ENCODE data around the gene CCNJL.

CCNJL gene

GRCh38 chr5:160290751-160291150 is 21.6 kb downstream of the CCNJL start:
- no peak for DNase-seq (ENCODE audit: low read depth, low spot score)

- DNase-seq (ENCODE audit: low read depth, low spot score) = no peak
Observed at GRCh38 chr5:160289721-160290120, 22.6 kb downstream of the CCNJL start.

GRCh38 chr5:160289356-160289651 is 23.1 kb downstream of the CCNJL start:
- DNase-seq (ENCODE audit: low read depth, low spot score) = no peak

GRCh38 chr5:160287378-160288051 is 24.8 kb downstream of the CCNJL start:
- no peak for DNase-seq (ENCODE audit: low read depth, low spot score)

GRCh38 chr5:160286947-160287346 is 25.4 kb downstream of the CCNJL start:
- no peak for DNase-seq (ENCODE audit: low read depth, low spot score)

- DNase-seq (ENCODE audit: low read depth, low spot score) = no peak
Observed at GRCh38 chr5:160285316-160285715, 27.0 kb downstream of the CCNJL start.

- no peak for DNase-seq (ENCODE audit: low read depth, low spot score)
Observed at GRCh38 chr5:160284291-160284873, 28.0 kb downstream of the CCNJL start.

- no peak for DNase-seq (ENCODE audit: low read depth, low spot score)
Observed at GRCh38 chr5:160281275-160281674, 31.1 kb downstream of the CCNJL start.

GRCh38 chr5:160280384-160281095 is 31.8 kb downstream of the CCNJL start:
- no peak for DNase-seq (ENCODE audit: low read depth, low spot score)

GRCh38 chr5:160278343-160278742 is 34.0 kb downstream of the CCNJL start:
- DNase-seq (ENCODE audit: low read depth, low spot score) = no peak

- no peak for DNase-seq (ENCODE audit: low read depth, low spot score)
Observed at GRCh38 chr5:160274483-160274931, 37.9 kb downstream of the CCNJL start.

- no peak for DNase-seq (ENCODE audit: low read depth, low spot score)
Observed at GRCh38 chr5:160272889-160273288, 39.5 kb downstream of the CCNJL start.

- DNase-seq (ENCODE audit: low read depth, low spot score) = no peak
Observed at GRCh38 chr5:160272264-160272663, 40.1 kb downstream of the CCNJL start.

GRCh38 chr5:160271836-160272235 is 40.5 kb downstream of the CCNJL start:
- DNase-seq (ENCODE audit: low read depth, low spot score) = no peak

GRCh38 chr5:160271396-160271795 is 41.0 kb downstream of the CCNJL start:
- DNase-seq (ENCODE audit: low read depth, low spot score) = no peak

GRCh38 chr5:160270704-160271103 is 41.7 kb downstream of the CCNJL start:
- no peak for DNase-seq (ENCODE audit: low read depth, low spot score)

GRCh38 chr5:160269017-160269416 is 43.3 kb downstream of the CCNJL start:
- no peak for DNase-seq (ENCODE audit: low read depth, low spot score)

- DNase-seq (ENCODE audit: low read depth, low spot score) = no peak
Observed at GRCh38 chr5:160268121-160268520, 44.2 kb downstream of the CCNJL start.

GRCh38 chr5:160266752-160267345 is 45.5 kb downstream of the CCNJL start:
- DNase-seq (ENCODE audit: low read depth, low spot score) = no peak

GRCh38 chr5:160266044-160266443 is 46.3 kb downstream of the CCNJL start:
- no peak for DNase-seq (ENCODE audit: low read depth, low spot score)

- DNase-seq (ENCODE audit: low read depth, low spot score) = no peak
Observed at GRCh38 chr5:160263326-160263855, 49.0 kb downstream of the CCNJL start.
